IMR-90 (cell line): ENCODE measurements around the gene NDST1. TPM values are rescaled to one million over a fixed set of nuclear protein-coding genes. Genes with fewer than 3 reads are reported as not detected.
A peak's percentile ranks its signal among the peaks of the same experiment; 100 is the strongest.

Experiments used
- ATAC-seq: fragments of 200-7000 bp; cut with Tn5 transposase; 2 replicates; pipeline ENCODE4 v1.9.1; 2020; ENCODE audit warnings: low read depth, mild to moderate bottlenecking, moderate library complexity
- Bru-seq: library from RNA; stranded (reverse); fragments of 400-500 nt; gene quantifications from one replicate; lab custom pipeline; 2021; lab: Mats Ljungman, UMichigan
- BruChase-seq, 2 experiments: library from RNA; stranded (reverse); fragments of 400-500 nt; gene quantifications; one replicate each; lab custom pipeline; 2021; lab: Mats Ljungman, UMichigan
- BruUV-seq: library from RNA; stranded (reverse); fragments of 400-500 nt; replicated peaks from 2 replicates; lab custom pipeline; 2021; lab: Mats Ljungman, UMichigan
- CTCF ChIA-PET: fragments of 300-600 bp; formaldehyde crosslinking; extraction: SDS; loops from one replicate; lab custom pipeline; 2021; ENCODE audit warnings: antibody characterized with exemption; lab: Yijun Ruan, JAX
- POLR2A ChIA-PET: fragments of 300-600 bp; sonication (Branson Sonifier 250); formaldehyde crosslinking; loops from one replicate; lab custom pipeline; 2022; ENCODE audit warnings: antibody characterized with exemption; ENCODE audit not compliant: unreplicated experiment; lab: Charles Lee
- DNase-seq: peaks from one replicate; pipeline ENCODE4 v3.0.0; 2013
- H2AFZ ChIP-seq: replicated peaks from 2 replicates; pipeline ENCODE3; 2013; ENCODE audit warnings: low read length, mild to moderate bottlenecking; ENCODE audit not compliant: poor library complexity
- H2AK5ac ChIP-seq: 2 replicates; pipeline ENCODE4 v1.6.1; 2013; ENCODE audit warnings: low read depth, low read length, inconsistent platforms
- H2AK9ac ChIP-seq: replicated peaks from 2 replicates; pipeline ENCODE3; 2013; ENCODE audit warnings: mild to moderate bottlenecking, low read depth, low read length, moderate library complexity; ENCODE audit not compliant: poor library complexity
- H2BK120ac ChIP-seq: 2 replicates; pipeline ENCODE4 v1.6.1; 2013; ENCODE audit warnings: low read depth, low read length, inconsistent platforms
- H2BK15ac ChIP-seq: 3 replicates; pipeline ENCODE4 v1.6.1; 2013; ENCODE audit warnings: low read depth, low read length, inconsistent platforms
- H2BK20ac ChIP-seq: 2 replicates; pipeline ENCODE4 v1.6.1; 2013; ENCODE audit warnings: low read depth, mild to moderate bottlenecking, inconsistent platforms, low read length, moderate library complexity
- H2BK5ac ChIP-seq: 2 replicates; pipeline ENCODE4 v1.6.1; 2013; ENCODE audit warnings: mild to moderate bottlenecking, low read depth, low read length, inconsistent platforms; ENCODE audit not compliant: poor library complexity, severe bottlenecking
- H3K14ac ChIP-seq: replicated peaks from 2 replicates; pipeline ENCODE4 v1.6.1; 2013; ENCODE audit warnings: low read depth, low read length, inconsistent platforms
- H3K18ac ChIP-seq: 2 replicates; pipeline ENCODE4 v1.6.1; 2013; ENCODE audit warnings: low read depth, low read length, control low read depth
- H3K23ac ChIP-seq: 2 replicates; pipeline ENCODE4 v1.6.1; 2013; ENCODE audit warnings: low read depth, low read length, inconsistent platforms
- H3K27ac ChIP-seq: 2 replicates; pipeline ENCODE4 v1.5.1; 2013; ENCODE audit warnings: mild to moderate bottlenecking, control low read depth, low read length; ENCODE audit not compliant: insufficient read depth
- H3K27me3 ChIP-seq: 2 replicates; pipeline ENCODE4 v1.6.1; 2013; ENCODE audit warnings: low read length; ENCODE audit not compliant: control insufficient read depth, insufficient read depth
- H3K36me3 ChIP-seq: 2 replicates; pipeline ENCODE4 v1.6.1; 2013; ENCODE audit warnings: low read length, mixed read lengths; ENCODE audit not compliant: control insufficient read depth, insufficient read depth
- H3K4ac ChIP-seq: 2 replicates; pipeline ENCODE4 v1.6.1; 2013; ENCODE audit warnings: low read depth, low read length, inconsistent platforms
- H3K4me1 ChIP-seq: 2 replicates; pipeline ENCODE4 v1.6.1; 2013; ENCODE audit warnings: low read length, mixed read lengths; ENCODE audit not compliant: control insufficient read depth, insufficient read depth
- H3K4me2 ChIP-seq: 2 replicates; pipeline ENCODE4 v1.6.1; 2013; ENCODE audit warnings: low read depth, mild to moderate bottlenecking, control low read depth, low read length, moderate library complexity
- H3K4me3 ChIP-seq: 2 replicates; pipeline ENCODE4 v1.5.1; 2013; ENCODE audit warnings: low read depth, mild to moderate bottlenecking, control low read depth, low read length, moderate library complexity; ENCODE audit not compliant: insufficient read depth
- H3K56ac ChIP-seq: 2 replicates; pipeline ENCODE4 v1.6.1; 2013; ENCODE audit warnings: low read length, inconsistent platforms; ENCODE audit not compliant: insufficient read depth; ENCODE audit errors: extremely low read depth
- H3K79me1 ChIP-seq, 2 experiments: 2 replicates each; pipeline ENCODE4 v1.6.1; 2013; ENCODE audit warnings: low read length in 2 of 2, inconsistent platforms in 1 of 2, low read depth in 1 of 2
- H3K9ac ChIP-seq: 2 replicates; pipeline ENCODE4 v1.6.1; 2013; ENCODE audit warnings: low read depth, low read length, control low read depth
- H3K9me1 ChIP-seq: 2 replicates; pipeline ENCODE4 v1.6.1; 2013; ENCODE audit warnings: low read length, inconsistent platforms; ENCODE audit not compliant: insufficient read depth
- H3K9me3 ChIP-seq: 2 replicates; pipeline ENCODE4 v1.6.1; 2013; ENCODE audit warnings: low read length; ENCODE audit not compliant: control insufficient read depth, insufficient read depth
- H4K20me1 ChIP-seq: 2 replicates; pipeline ENCODE4 v1.6.1; 2013; ENCODE audit warnings: low read length, inconsistent platforms; ENCODE audit not compliant: insufficient read depth
- H4K5ac ChIP-seq: 2 replicates; pipeline ENCODE4 v1.6.1; 2013; ENCODE audit warnings: mild to moderate bottlenecking, low read depth, low read length, control low read depth
- H4K8ac ChIP-seq, 2 experiments: 2 replicates each; pipeline ENCODE4 v1.6.1; 2013; ENCODE audit warnings: low read depth in 2 of 2, low read length in 2 of 2, control low read depth in 1 of 2, inconsistent platforms in 1 of 2
- H4K91ac ChIP-seq: 2 replicates; pipeline ENCODE4 v1.6.1; 2013; ENCODE audit warnings: low read depth, low read length, inconsistent platforms; ENCODE audit not compliant: insufficient read depth
- BHLHE40 ChIP-seq: fragments of 150-350 bp; IDR thresholded peaks from 2 replicates; pipeline ENCODE4 v1.6.1; 2016; ENCODE audit warnings: mild to moderate bottlenecking, low read depth, low read length
- CHD1 ChIP-seq: IDR thresholded peaks from 2 replicates; pipeline ENCODE4 v1.6.1; 2012; ENCODE audit warnings: low read depth, low read length, improper control_type of control experiment
- ELK1 ChIP-seq: fragments of 150-350 bp; IDR thresholded peaks from 2 replicates; pipeline ENCODE4 v1.6.1; 2016; ENCODE audit warnings: low read depth, mild to moderate bottlenecking, low read length, moderate library complexity, borderline replicate concordance
- FOS ChIP-seq: fragments of 150-350 bp; IDR thresholded peaks from 2 replicates; pipeline ENCODE4 v1.6.1; 2016; ENCODE audit warnings: low read depth, low read length
- MAFK ChIP-seq: IDR thresholded peaks from 2 replicates; pipeline ENCODE4 v1.6.1; 2012; ENCODE audit warnings: low read depth, low read length, improper control_type of control experiment
- MAZ ChIP-seq: IDR thresholded peaks from 2 replicates; pipeline ENCODE4 v1.6.1; 2012; ENCODE audit warnings: low read depth, mild to moderate bottlenecking, low read length, improper control_type of control experiment, moderate library complexity, borderline replicate concordance
- MXI1 ChIP-seq: IDR thresholded peaks from 2 replicates; pipeline ENCODE4 v1.6.1; 2012; ENCODE audit warnings: low read depth, mild to moderate bottlenecking, low read length, moderate library complexity, borderline replicate concordance
- POLR2A ChIP-seq: IDR thresholded peaks from 2 replicates; pipeline ENCODE4 v1.6.1; 2012; ENCODE audit warnings: mild to moderate bottlenecking, low read depth, low read length
- SMC3 ChIP-seq: fragments of 150-350 bp; IDR thresholded peaks from 2 replicates; pipeline ENCODE4 v1.6.1; 2016; ENCODE audit warnings: low read depth, mild to moderate bottlenecking, antibody characterized with exemption, low read length, moderate library complexity
- USF2 ChIP-seq: fragments of 150-350 bp; IDR thresholded peaks from 2 replicates; pipeline ENCODE4 v1.6.1; 2017; ENCODE audit warnings: mild to moderate bottlenecking, antibody characterized with exemption, low read length, low read depth
- WGBS, 2 experiments: methylation state at CpG; one replicate each; pipeline versions ENCODE4 v1.1.5 to v1.1.7; 2013; ENCODE audit warnings: missing lambda C conversion rate in 2 of 2; ENCODE audit not compliant: insufficient read length in 1 of 2; ENCODE audit errors: extremely low coverage in 2 of 2; 5-methylcytosine and 5-hydroxymethylcytosine counted together
- dilution Hi-C: fragments of 300-500 bp; cut with HindIII; formaldehyde crosslinking; loops from one replicate; pipeline ENCODE4 v1.14.3; 2018; ENCODE audit warnings: low sequenced_read_pairs; ENCODE audit not compliant: unreplicated experiment
- in situ Hi-C: fragments of 300-500 bp; cut with MboI; formaldehyde crosslinking; loops from 3 replicates; pipeline ENCODE4 v1.14.3; 2019; ENCODE audit warnings: low sequenced_read_pairs, inconsistent platforms, mixed read lengths
- intact Hi-C: fragments of 100-400 bp; cut with micrococcal nuclease; formaldehyde crosslinking; loops from 2 replicates; pipeline ENCODE4 v1.10.0; 2022
- long read RNA-seq: library from polyadenylated mRNA; unstranded; transcript quantifications from one replicate; pipeline ENCODE4 v2.0.0, GENCODE V29; 2021; ENCODE audit not compliant: unreplicated experiment
- polyA plus RNA-seq, 3 experiments: library from polyadenylated mRNA; depleted of rRNA; stranded (reverse); fragments of >200 nt; gene quantifications; 2 replicates each; pipeline ENCODE4 v1.2.3, GENCODE V29; 2012; ENCODE audit warnings: low replicate concordance in 1 of 3
- total RNA-seq: library from RNA; depleted of rRNA; stranded (reverse); fragments of >200 nt; gene quantifications from 2 replicates; pipeline ENCODE4 v1.2.3, GENCODE V29; 2012; rRNA removed

The NDST1 gene
- total RNA-seq (30.3 and 30.5 TPM in 2 replicates), polyA plus RNA-seq (2012; rRNA removed) (80.4 and 101 TPM in 2 replicates), Bru-seq, nascent RNA (percentile 97 among the genes with signal in this experiment), BruChase-seq, experiment 1, labeled RNA remaining after a 6-hour chase (percentile 98 among the genes with signal in this experiment), BruChase-seq, experiment 2, labeled RNA remaining after a 2-hour chase (percentile 98 among the genes with signal in this experiment)
- 41.4 and 74.0 TPM in 2 replicates for polyA plus RNA-seq (2012; cell fraction: cytosol; rRNA removed)
- polyA plus RNA-seq (2012; cell fraction: nucleus; rRNA removed; ENCODE audit: low replicate concordance), result 81.4 and 121 TPM in 2 replicates
- long read RNA-seq, partial matches to known transcripts, result 27 of 69 reads
- long read RNA-seq, other reads (novel, unspliced or antisense), result 42 of 69 reads

- H3K4me1 ChIP-seq, result peaks cover 66% of the 10 kb centered on the region
- H4K20me1 ChIP-seq, result peaks cover 100% of the 10 kb centered on the region
- no TSS peak for BruUV-seq
- H2AFZ ChIP-seq, result peak within 1 kb of the TSS; percentile 25
- H3K4ac ChIP-seq, result peak within 1 kb of the TSS; percentile 53; the same call in 1 of the 2 replicates
- peaks cover 40 to 99% of the 10 kb centered on the region in 2 experiments for H3K79me1 ChIP-seq
- H3K56ac ChIP-seq, result no peak within 1 kb of the TSS
- H3K9ac ChIP-seq, result no peak within 1 kb of the TSS
- H2AK5ac ChIP-seq, result peak within 1 kb of the TSS; percentile 45; the same call in 1 of the 2 replicates
- H3K27ac ChIP-seq, result no peak within 1 kb of the TSS
- H4K8ac ChIP-seq, result no peak within 1 kb of the TSS
- no peaks in the 10 kb centered on the region for H3K9me3 ChIP-seq
- intact Hi-C loops (no loop called here), dilution Hi-C loops (no loop called here), in situ Hi-C loops (no loop called here)
- H4K5ac ChIP-seq, result no peak within 1 kb of the TSS; the same call in 1 of the 2 replicates
- peaks cover 5% of the 10 kb centered on the region for H3K36me3 ChIP-seq
- peaks cover 77% of the 10 kb centered on the region for H3K9me1 ChIP-seq
- TF ChIP-seq ELK1 (no peak), CHD1 (no peak), MAFK (no peak), FOS (no peak), MAZ (no peak), SMC3 (no peak), MXI1 (no peak), USF2 (no peak), POLR2A (no peak), BHLHE40 (no peak)
- H4K91ac ChIP-seq, result no peak within 1 kb of the TSS
- no peak within 1 kb of the TSS for H3K4me3 ChIP-seq
- POLR2A ChIA-PET, result no interaction called here
- no peaks in the 10 kb centered on the region for H3K27me3 ChIP-seq
- H3K18ac ChIP-seq, result no peak within 1 kb of the TSS; the same call in 1 of the 2 replicates
- ATAC-seq, result no peak
- no peak within 1 kb of the TSS for H2BK120ac ChIP-seq
- H2AK9ac ChIP-seq, result peak within 1 kb of the TSS; percentile 46
- no peak within 1 kb of the TSS for H2BK20ac ChIP-seq
- no peak within 1 kb of the TSS for H2BK15ac ChIP-seq
- peak within 1 kb of the TSS; percentile 9 for H2BK5ac ChIP-seq
- no peak within 1 kb of the TSS for H3K4me2 ChIP-seq
- no peak for DNase-seq
- no peak within 1 kb of the TSS; the same call in 1 of the 2 replicates for H3K14ac ChIP-seq
- CTCF ChIA-PET, result no interaction called here
- no peak within 1 kb of the TSS for H3K23ac ChIP-seq
- no CpG with 5 or more reads among the region's 16 CpGs for WGBS, 2 experiments
These were observed at the start of gene NDST1 for GRCh38 chr5:150507474-150508276. NDST1 (plus strand) TSS chr5:150508131; CDS start chr5:150521255, 13,124 bp downstream.
